ENCODE data around the gene CLTB.

Gene CLTB, protein sequence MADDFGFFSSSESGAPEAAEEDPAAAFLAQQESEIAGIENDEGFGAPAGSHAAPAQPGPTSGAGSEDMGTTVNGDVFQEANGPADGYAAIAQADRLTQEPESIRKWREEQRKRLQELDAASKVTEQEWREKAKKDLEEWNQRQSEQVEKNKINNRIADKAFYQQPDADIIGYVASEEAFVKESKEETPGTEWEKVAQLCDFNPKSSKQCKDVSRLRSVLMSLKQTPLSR

GRCh38 chr5:176415952-176416924 is at the start of gene CLTB:
Gene CLTB (minus strand): TSS chr5:176416539. CDS start chr5:176416363, 176 bp downstream.
- Mint-ChIP-seq H3K27ac (ENCODE audit: low read depth) (peak within 1 kb of the TSS; percentile 91), H3K4me1 (peaks cover 51% of the 10 kb centered on the region), H3K36me3 (ENCODE audit: insufficient read depth) (peaks cover 11% of the 10 kb centered on the region), H3K27me3 (no peaks in the 10 kb centered on the region), H3K9me3 (no peaks in the 10 kb centered on the region), H3K4me3 (peak within 1 kb of the TSS; percentile 77)
- ATAC-seq (replicated peaks; ENCODE audit: extremely low read depth, poor library complexity, severe bottlenecking) (peak; percentile 91), DNase-seq (ENCODE audit: low spot score in 2 of 2) (peak; percentile 71)

DNA sequence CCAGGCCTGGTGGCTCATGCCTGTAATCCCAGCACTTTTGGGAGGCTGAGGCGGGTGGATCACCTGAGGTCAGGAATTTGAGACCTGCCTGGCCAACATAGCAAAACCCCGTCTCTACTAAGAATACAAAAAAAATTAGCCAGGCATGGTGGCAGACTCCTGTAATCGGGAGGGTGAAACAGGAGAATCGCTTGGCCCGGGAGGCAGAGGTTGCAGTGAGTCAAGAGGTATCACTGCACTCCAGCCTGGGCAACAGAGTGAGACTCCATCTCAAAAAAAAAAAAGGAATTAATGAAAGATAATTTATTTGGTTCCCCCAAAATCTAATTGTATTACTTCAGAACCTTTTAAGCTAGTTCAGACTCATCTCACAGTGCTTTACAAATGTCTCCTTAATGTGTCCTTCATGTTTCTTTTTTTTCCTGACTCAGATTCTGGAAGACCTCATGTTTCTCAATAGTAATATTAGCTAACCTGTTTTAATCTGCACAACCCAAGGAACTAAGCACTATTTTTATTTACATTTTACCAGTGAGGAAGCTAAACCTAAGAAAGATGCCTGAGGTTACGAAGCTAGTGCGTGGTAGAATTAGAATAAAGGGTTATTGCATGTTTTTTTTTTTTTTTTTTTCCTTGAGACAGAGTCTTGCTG is 46.9 kb upstream of the CLTB start:
- H3K27ac Mint-ChIP-seq (ENCODE audit: low read depth), result no peak overlapping the region

GRCh38 chr5:176461349-176461748 is 45.0 kb upstream of the CLTB start:
- peaks cover 30% of the 10 kb centered on the region for H3K4me1 Mint-ChIP-seq
- peaks cover 8% of the 10 kb centered on the region for H3K36me3 Mint-ChIP-seq (ENCODE audit: insufficient read depth)
- no peak overlapping the region for H3K4me3 Mint-ChIP-seq
- no peaks in the 10 kb centered on the region for H3K27me3 Mint-ChIP-seq
- no peaks in the 10 kb centered on the region for H3K9me3 Mint-ChIP-seq
- H3K27ac Mint-ChIP-seq (ENCODE audit: low read depth), result no peak overlapping the region
- ATAC-seq (replicated peaks; ENCODE audit: extremely low read depth, poor library complexity, severe bottlenecking) (no peak), DNase-seq (ENCODE audit: low spot score in 2 of 2) (no peak)

More for the DNA sequence above, 46.9 kb upstream of the CLTB start:
- H3K36me3 Mint-ChIP-seq (ENCODE audit: insufficient read depth), result peaks cover 6% of the 10 kb centered on the region
- peaks cover 39% of the 10 kb centered on the region for H3K4me1 Mint-ChIP-seq
- no peaks in the 10 kb centered on the region for H3K9me3 Mint-ChIP-seq
- no peaks in the 10 kb centered on the region for H3K27me3 Mint-ChIP-seq
- DNase-seq (ENCODE audit: low spot score in 2 of 2) (no peak), ATAC-seq (replicated peaks; ENCODE audit: extremely low read depth, poor library complexity, severe bottlenecking) (no peak)
- no peak overlapping the region for H3K4me3 Mint-ChIP-seq

GRCh38 chr5:176458904-176459561 is 42.7 kb upstream of the CLTB start:
- DNase-seq (ENCODE audit: low spot score in 2 of 2) (no peak), ATAC-seq (replicated peaks; ENCODE audit: extremely low read depth, poor library complexity, severe bottlenecking) (no peak)
- H3K4me1 Mint-ChIP-seq, result peaks cover 30% of the 10 kb centered on the region
- no peaks in the 10 kb centered on the region for H3K9me3 Mint-ChIP-seq
- H3K4me3 Mint-ChIP-seq, result no peak overlapping the region
- peaks cover 14% of the 10 kb centered on the region for H3K36me3 Mint-ChIP-seq (ENCODE audit: insufficient read depth)
- no peaks in the 10 kb centered on the region for H3K27me3 Mint-ChIP-seq
- H3K27ac Mint-ChIP-seq (ENCODE audit: low read depth), result peak overlapping the region; percentile 82

DNA sequence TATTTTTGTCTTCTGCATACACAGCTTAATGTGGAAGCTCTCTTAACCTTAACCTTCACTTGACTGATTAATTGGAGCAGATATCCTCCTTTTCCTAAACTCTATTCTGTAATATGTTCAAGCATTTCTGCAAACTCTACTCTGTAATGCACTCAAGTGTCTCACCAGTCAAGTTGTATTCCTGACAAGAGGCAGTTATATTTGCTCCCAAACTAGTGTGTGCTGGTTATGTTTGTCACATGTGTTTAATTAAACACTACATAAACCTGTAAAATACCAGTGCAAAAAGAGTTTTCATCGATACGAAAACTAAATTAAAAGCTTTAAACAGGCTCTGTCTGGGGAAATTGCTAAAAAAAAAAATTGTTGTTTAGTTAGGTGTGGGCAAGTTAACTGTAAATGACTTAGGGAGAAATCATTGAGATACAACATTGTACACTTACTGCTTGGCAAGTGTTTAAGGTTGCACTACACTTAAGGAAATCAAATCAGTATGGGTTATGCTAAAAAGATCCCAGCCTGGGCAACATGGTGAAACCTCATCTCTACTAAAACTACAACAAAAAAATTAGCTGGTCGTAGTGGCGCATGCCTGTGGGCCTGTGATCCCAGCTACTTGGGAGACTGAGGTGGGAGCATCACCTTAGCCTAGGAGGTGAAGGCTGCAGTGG is 38.5 kb upstream of the CLTB start:
- ATAC-seq (replicated peaks; ENCODE audit: extremely low read depth, poor library complexity, severe bottlenecking) (no peak), DNase-seq (ENCODE audit: low spot score in 2 of 2) (no peak)
- H3K4me1 Mint-ChIP-seq, result peaks cover 40% of the 10 kb centered on the region
- no peaks in the 10 kb centered on the region for H3K27me3 Mint-ChIP-seq
- no peak overlapping the region for H3K27ac Mint-ChIP-seq (ENCODE audit: low read depth)
- H3K4me3 Mint-ChIP-seq, result no peak overlapping the region
- no peaks in the 10 kb centered on the region for H3K9me3 Mint-ChIP-seq
- peaks cover 26% of the 10 kb centered on the region for H3K36me3 Mint-ChIP-seq (ENCODE audit: insufficient read depth)

DNA sequence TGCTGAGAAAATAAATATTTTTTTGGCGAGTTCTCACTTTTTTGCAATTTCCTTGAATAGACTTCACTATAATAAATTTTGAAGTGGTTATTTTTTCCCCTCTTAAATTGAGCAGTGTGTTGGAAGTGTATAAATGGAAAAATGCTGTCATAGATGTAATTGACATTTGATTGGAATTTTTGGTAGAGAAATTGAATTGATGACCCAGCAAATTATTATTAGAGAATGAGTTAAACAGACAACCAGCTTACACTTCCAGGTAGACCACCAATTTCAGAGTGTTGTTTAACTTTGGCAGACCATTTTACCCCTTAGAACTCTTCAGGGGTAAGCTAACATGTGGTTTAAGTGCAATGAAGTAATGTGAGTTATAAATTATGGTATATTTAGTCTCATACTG is 33.7 kb upstream of the CLTB start:
- peaks cover 36% of the 10 kb centered on the region for H3K36me3 Mint-ChIP-seq (ENCODE audit: insufficient read depth)
- H3K27me3 Mint-ChIP-seq, result no peaks in the 10 kb centered on the region
- DNase-seq (ENCODE audit: low spot score in 2 of 2) (no peak), ATAC-seq (replicated peaks; ENCODE audit: extremely low read depth, poor library complexity, severe bottlenecking) (no peak)
- H3K4me3 Mint-ChIP-seq, result no peak overlapping the region
- H3K4me1 Mint-ChIP-seq, result peaks cover 47% of the 10 kb centered on the region
- no peak overlapping the region for H3K27ac Mint-ChIP-seq (ENCODE audit: low read depth)
- no peaks in the 10 kb centered on the region for H3K9me3 Mint-ChIP-seq

- Mint-ChIP-seq H3K4me3 (peak within 1 kb of the TSS; percentile 85), H3K9me3 (no peaks in the 10 kb centered on the region), H3K27me3 (no peaks in the 10 kb centered on the region)
Measured at GRCh38 chr5:176447978-176448608, 31.8 kb upstream of the CLTB start, which contains the start of gene FAF2. Gene FAF2 (plus strand): TSS chr5:176448385. CDS start chr5:176448408, 23 bp downstream.

DNA sequence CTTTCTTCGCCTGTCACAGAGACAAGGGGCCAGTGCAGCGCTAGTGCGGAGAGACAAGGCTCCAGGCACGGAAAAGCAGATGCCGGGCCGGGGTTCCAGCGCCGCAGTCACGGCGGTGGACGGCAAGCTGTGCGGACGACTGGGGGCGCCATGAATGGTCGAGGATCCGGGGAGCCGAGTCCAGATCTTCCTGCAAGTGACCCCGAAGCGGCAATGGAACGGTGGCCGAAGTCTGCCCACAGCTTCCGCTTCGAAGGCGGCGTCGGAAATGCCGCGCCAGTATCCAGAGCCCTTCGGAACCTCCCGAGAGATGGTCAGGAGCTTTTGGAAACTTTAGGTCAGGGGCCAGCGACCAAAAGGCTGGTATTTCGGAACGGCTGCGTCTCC is 31.2 kb upstream of the CLTB start:
- H3K4me3 Mint-ChIP-seq, result peak overlapping the region; percentile 85
- no peak for ATAC-seq (replicated peaks; ENCODE audit: extremely low read depth, poor library complexity, severe bottlenecking)
- H3K36me3 Mint-ChIP-seq (ENCODE audit: insufficient read depth), result peaks cover 18% of the 10 kb centered on the region
- H3K27ac Mint-ChIP-seq (ENCODE audit: low read depth), result peak overlapping the region; percentile 99
- H3K9me3 Mint-ChIP-seq, result no peaks in the 10 kb centered on the region
- H3K27me3 Mint-ChIP-seq, result no peaks in the 10 kb centered on the region
- peak; percentile 15 to 19 for DNase-seq (ENCODE audit: low spot score in 2 of 2)
- H3K4me1 Mint-ChIP-seq, result peaks cover 40% of the 10 kb centered on the region

More at GRCh38 chr5:176447978-176448608, 31.8 kb upstream of the CLTB start, which contains the start of gene FAF2:
- H3K27ac Mint-ChIP-seq (ENCODE audit: low read depth), result peak within 1 kb of the TSS; percentile 99
- H3K4me1 Mint-ChIP-seq, result peaks cover 45% of the 10 kb centered on the region
- peaks cover 23% of the 10 kb centered on the region for H3K36me3 Mint-ChIP-seq (ENCODE audit: insufficient read depth)
- DNase-seq (ENCODE audit: low spot score in 2 of 2), result peak; percentile 99 to 100
- peak; percentile 96 for ATAC-seq (replicated peaks; ENCODE audit: extremely low read depth, poor library complexity, severe bottlenecking)

- peaks cover 35% of the 10 kb centered on the region for H3K4me1 Mint-ChIP-seq
- H3K27me3 Mint-ChIP-seq, result peaks cover 3% of the 10 kb centered on the region
- ATAC-seq (replicated peaks; ENCODE audit: extremely low read depth, poor library complexity, severe bottlenecking), result no peak
- H3K4me3 Mint-ChIP-seq, result peak overlapping the region; percentile 85
- DNase-seq (ENCODE audit: low spot score in 2 of 2), result no peak
- H3K27ac Mint-ChIP-seq (ENCODE audit: low read depth), result peak overlapping the region; percentile 99
- no peaks in the 10 kb centered on the region for H3K9me3 Mint-ChIP-seq
- H3K36me3 Mint-ChIP-seq (ENCODE audit: insufficient read depth), result peaks cover 15% of the 10 kb centered on the region
Measured at GRCh38 chr5:176446884-176447590, 30.7 kb upstream of the CLTB start.

GRCh38 chr5:176446028-176446665 is 29.8 kb upstream of the CLTB start:
- no peak for ATAC-seq (replicated peaks; ENCODE audit: extremely low read depth, poor library complexity, severe bottlenecking)
- H3K9me3 Mint-ChIP-seq, result no peaks in the 10 kb centered on the region
- H3K4me1 Mint-ChIP-seq, result peaks cover 34% of the 10 kb centered on the region
- H3K36me3 Mint-ChIP-seq (ENCODE audit: insufficient read depth), result peaks cover 15% of the 10 kb centered on the region
- H3K27me3 Mint-ChIP-seq, result peaks cover 12% of the 10 kb centered on the region
- H3K27ac Mint-ChIP-seq (ENCODE audit: low read depth), result no peak overlapping the region
- DNase-seq (ENCODE audit: low spot score in 2 of 2), result no peak
- H3K4me3 Mint-ChIP-seq, result peak overlapping the region; percentile 85

Data from central memory CD8-positive, alpha-beta T cell (primary cell).